Psoas muscle (tissue), 8 donors: Measurements from ENCODE around the gene SBNO2. TPM values are rescaled to one million over a fixed set of nuclear protein-coding genes. Genes with fewer than 3 reads are reported as not detected.

Source experiments
- ATAC-seq, 4 donors: fragments of 200-7000 bp; cut with Tn5 transposase; one replicate each; pipeline ENCODE4 v1.9.1; 2020; ENCODE audit warnings: moderate library complexity in 3 of 4, mild to moderate bottlenecking in 2 of 4
- DNase-seq, 2 donors: peaks; one replicate each; pipeline ENCODE4 v3.0.0-alpha.2; 2020
- H3K27ac ChIP-seq: fragments of 200-600 bp; one replicate; pipeline ENCODE4 v1.8.0; 2022
- H3K27me3 ChIP-seq, 3 donors: fragments of 200-600 bp in 1 of 3; one replicate each; pipeline versions ENCODE4 v1.6.1 to v1.8.0; 2013 to 2022; ENCODE audit warnings: low read length in 2 of 3, mild to moderate bottlenecking in 2 of 3, moderate library complexity in 1 of 3; ENCODE audit not compliant: insufficient read depth in 3 of 3
- H3K36me3 ChIP-seq, 2 donors: fragments of 200-600 bp in 1 of 2; one replicate each; pipeline versions ENCODE4 v1.6.1 to v1.8.0; 2013 to 2022; ENCODE audit warnings: low read depth in 1 of 2, mild to moderate bottlenecking in 1 of 2, moderate library complexity in 1 of 2; ENCODE audit not compliant: insufficient read depth in 1 of 2
- H3K4me1 ChIP-seq: fragments of 200-600 bp; one replicate; pipeline ENCODE4 v1.8.0; 2022
- H3K4me3 ChIP-seq: fragments of 200-600 bp; one replicate; pipeline ENCODE4 v1.8.0; 2022; ENCODE audit warnings: mild to moderate bottlenecking
- H3K9me3 ChIP-seq: fragments of 200-600 bp; one replicate; pipeline ENCODE4 v1.8.0; 2022
- CTCF ChIP-seq: fragments of 200-600 bp; IDR thresholded peaks from one replicate; pipeline ENCODE4 v1.8.0; 2022; ENCODE audit warnings: antibody characterized with exemption
- WGBS, 3 donors: extraction: QIAGEN DNeasy Blood & Tissue Kit; methylation state at CpG; one replicate each; pipeline versions ENCODE4 v1.1.6 to v1.1.7; 2013; 5-methylcytosine and 5-hydroxymethylcytosine counted together
- intact Hi-C, 2 donors: fragments of 100-400 bp; cut with DNase I; formaldehyde crosslinking; loops; one replicate each; pipeline versions ENCODE4 v1.11.0 to v1.14.2; 2022
- polyA plus RNA-seq, 3 donors: library from polyadenylated mRNA; stranded (reverse); fragments of 200-250 nt; gene quantifications; one replicate each; pipeline ENCODE4 v1.2.3, GENCODE V29; 2013
- total RNA-seq, 4 donors: library from RNA; stranded (reverse); fragmentation: NEBNext Ultra II Directional in 2 of 4; extraction: Animal tissue kit (Norgen Biotek cat#: 25700) in 2 of 4; gene quantifications; one replicate each; pipeline versions ENCODE4 v1.2.1 to v1.2.4, GENCODE V29; 2021 to 2023
- donor health status: healthy with polysubstance abuse.
- donor health status: DM: no; HTN: no; CAD: no; lungs with moderate emphysema.
- donor health status: Bipolar disorder and iron deficiency.
- donor health status: healthy.
- donor health status: DM: yes; HTN: yes; CAD: no.
- donor health status: DM: no; HTN: no; CAD: no.
- donor health status: DM: no; HTN: no; CAD: no.
- donor health status: DM: yes; HTN: yes; CAD: no.

SBNO2 gene
- total and polyA plus RNA-seq, 7 donors = 18.5 to 138 (median 47.2) TPM

GRCh38 chr19:1123381-1123780, 50.7 kb downstream of the SBNO2 start:
- no peaks in the 10 kb centered on the region for H3K27me3 ChIP-seq
- TF ChIP-seq CTCF = no peak
- peaks cover 14% of the 10 kb centered on the region for H3K4me1 ChIP-seq
- H3K27ac ChIP-seq = no peak overlapping the region
- no peak for ATAC-seq
- H3K36me3 ChIP-seq = peaks cover 2 to 97% of the 10 kb centered on the region in 2 donors
- WGBS, 3 donors = 94 to 97% (median 94%) methylated on average over 17 to 20 of the region's 20 CpGs
- peak in 1 of 2 donors; percentile 50 for DNase-seq
- no peaks in the 10 kb centered on the region for H3K9me3 ChIP-seq
- intact Hi-C loops = no loop called here
- no peak overlapping the region for H3K4me3 ChIP-seq

DNA sequence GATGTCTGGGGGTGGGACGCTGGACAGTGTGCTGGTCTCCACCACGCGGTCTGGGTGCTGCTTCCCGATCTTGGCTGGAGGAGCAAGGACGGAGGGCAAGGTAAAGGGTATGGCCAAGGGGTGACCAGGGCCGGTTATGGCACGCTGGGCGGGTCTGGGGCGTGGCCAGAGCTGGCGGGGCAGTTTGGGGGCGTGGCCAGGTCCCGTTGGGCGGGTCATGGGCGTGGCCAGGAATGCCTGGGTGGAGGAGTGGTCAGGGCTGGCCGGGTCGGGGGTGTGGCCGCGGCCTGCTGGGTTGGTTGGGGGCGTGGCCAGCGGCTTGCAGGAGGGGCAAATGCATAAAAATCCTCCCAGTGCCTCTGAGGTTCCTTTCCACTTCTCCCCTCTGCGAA, 51.1 kb downstream of the SBNO2 start:
- Histone ChIP-seq H3K36me3 (peaks cover 2 to 98% of the 10 kb centered on the region in 2 donors), H3K4me3 (no peak overlapping the region), H3K27me3 (no peaks in the 10 kb centered on the region), H3K27ac (no peak overlapping the region), H3K4me1 (peaks cover 14% of the 10 kb centered on the region), H3K9me3 (no peaks in the 10 kb centered on the region)
- TF ChIP-seq CTCF = no peak
- DNase-seq = peak; percentile 78 to 87
- peak; percentile 57 to 78 (median 70) for ATAC-seq
- intact Hi-C loops = no loop called here
- WGBS, 3 donors = 64 to 76% (median 69%) methylated on average over 17 to 21 of the region's 21 CpGs

DNA sequence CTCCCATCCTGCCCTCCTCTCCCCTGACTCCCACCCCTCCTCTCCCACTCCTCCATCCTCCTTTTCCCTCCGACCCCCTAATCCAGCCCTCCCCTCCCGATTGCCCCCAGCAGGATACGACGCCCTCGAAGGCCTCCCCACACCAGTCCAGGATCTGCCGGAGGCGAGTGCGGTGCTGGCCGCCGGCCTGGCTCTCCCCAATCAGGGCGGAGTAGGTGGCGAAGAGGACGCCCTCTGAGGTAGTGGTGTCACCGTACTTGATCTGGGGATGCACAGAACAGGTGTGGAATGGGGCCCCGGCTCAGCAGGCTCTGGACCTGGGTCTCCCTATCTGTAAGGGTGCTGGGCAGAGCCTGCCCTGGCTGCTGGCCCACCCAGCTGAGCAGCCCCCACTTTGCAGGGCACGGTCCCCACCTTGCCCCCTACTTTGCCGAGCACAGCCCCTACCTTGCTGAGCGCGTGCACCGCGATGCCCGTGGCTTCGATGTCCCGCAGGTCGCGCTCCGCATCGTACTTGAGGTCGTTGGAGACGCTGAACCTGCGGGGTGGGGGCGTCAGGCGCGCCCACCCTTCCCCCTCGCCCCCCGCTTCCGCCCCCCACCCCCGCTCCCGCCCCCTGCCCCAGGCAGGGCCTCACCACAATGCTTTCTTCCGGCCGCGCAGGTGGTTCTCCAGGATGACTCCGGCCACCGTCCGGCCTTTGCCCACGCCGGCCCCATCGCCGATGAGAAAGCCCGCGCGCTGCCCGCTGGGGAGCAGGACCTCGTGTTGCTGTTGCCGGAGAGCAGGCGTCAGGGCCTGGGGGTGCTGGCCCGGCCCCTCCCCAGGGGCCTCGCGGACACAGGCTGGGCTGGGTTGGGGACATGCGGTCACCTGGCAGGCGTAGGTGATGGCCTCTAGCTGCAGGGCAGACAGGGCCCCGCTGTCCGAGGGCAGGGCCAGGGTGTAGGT, 51.8 kb downstream of the SBNO2 start:
- ATAC-seq = no peak
- no peak for TF ChIP-seq CTCF
- Histone ChIP-seq H3K4me1 (peaks cover 14% of the 10 kb centered on the region), H3K9me3 (no peaks in the 10 kb centered on the region), H3K27me3 (no peaks in the 10 kb centered on the region), H3K27ac (no peak overlapping the region), H3K4me3 (no peak overlapping the region), H3K36me3 (peaks cover 2 to 98% of the 10 kb centered on the region in 2 donors)
- DNase-seq = peak in 1 of 2 donors; percentile 48
- intact Hi-C loops = no loop called here
- WGBS, 3 donors = 95 to 96% (median 95%) methylated on average over 59 to 63 of the region's 63 CpGs

DNA sequence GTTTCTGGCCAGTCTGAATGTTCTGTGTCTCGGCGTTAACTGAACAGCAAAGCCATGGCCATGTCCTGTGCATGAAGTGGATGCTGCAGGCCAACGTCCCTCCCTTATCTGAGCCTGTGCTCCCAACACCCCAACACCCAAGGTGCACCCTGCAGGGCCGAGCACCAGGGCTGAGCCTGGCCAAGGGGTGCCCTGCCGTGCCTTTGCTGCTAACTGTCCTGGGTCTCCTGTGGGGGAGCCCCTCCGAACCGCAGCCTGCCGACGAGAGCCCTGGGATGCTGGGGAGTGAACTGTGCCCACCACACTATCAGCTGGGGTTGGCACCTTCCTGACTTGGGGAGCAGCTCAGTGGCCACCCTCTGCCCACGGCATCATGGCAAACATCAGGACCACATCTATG, 52.7 kb downstream of the SBNO2 start:
- no peaks in the 10 kb centered on the region for H3K9me3 ChIP-seq
- intact Hi-C loops = no loop called here
- no peak overlapping the region for H3K27ac ChIP-seq
- peaks cover 8 to 98% of the 10 kb centered on the region in 2 donors for H3K36me3 ChIP-seq
- DNase-seq = no peak
- H3K4me3 ChIP-seq = no peak overlapping the region
- TF ChIP-seq CTCF = no peak
- 94 to 99% (median 96%) methylated on average over 10 of the region's 10 CpGs for WGBS, 3 donors
- peaks cover 6% of the 10 kb centered on the region for H3K4me1 ChIP-seq
- no peak for ATAC-seq
- H3K27me3 ChIP-seq = no peaks in the 10 kb centered on the region
